Measurements from ENCODE around the gene ANTXR1. TPM values are rescaled to one million over a fixed set of nuclear protein-coding genes. Genes with fewer than 3 reads are reported as not detected.

The ANTXR1 gene
- total and polyA plus RNA-seq, 2 experiments from 2014 or later = 128 to 191 TPM

DNA sequence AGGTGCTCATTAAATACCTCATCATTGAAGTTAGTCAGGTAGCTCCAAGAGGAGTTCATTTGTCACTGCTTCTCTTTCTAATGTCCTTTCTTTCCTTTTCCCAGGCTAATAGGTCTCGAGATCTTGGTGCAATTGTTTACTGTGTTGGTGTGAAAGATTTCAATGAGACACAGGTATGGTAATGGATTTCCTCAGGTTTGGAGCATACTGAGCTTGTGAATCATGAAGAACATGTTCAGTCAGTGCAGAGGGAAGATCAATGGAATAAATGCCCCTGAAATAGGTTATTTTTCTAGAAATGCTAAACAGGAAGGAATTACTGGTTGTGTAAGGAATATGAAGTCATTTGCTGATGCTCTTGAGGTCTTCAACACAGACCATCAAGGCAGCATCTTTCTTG, 62.5 kb downstream of the ANTXR1 start:
- WGBS, 2 experiments (ENCODE audit: low coverage in 1 of 2, low lambda C conversion rate in 2 of 2, missing lambda C conversion rate in 2 of 2) = 89 to 100% methylated on average over 1 of the region's 1 CpG
- Histone ChIP-seq H3K4me1 (ENCODE audit: insufficient read depth) (0 out of 2 replicates have a peak, but pooled peaks cover 8% of the 10 kb centered on the region), H3K36me3 (ENCODE audit: low read depth) (peaks cover 97% of the 10 kb centered on the region), H3K9ac (no peak overlapping the region), H3K9me2 (ENCODE audit: insufficient read depth) (no peaks in the 10 kb centered on the region), H3K27me3 (replicated peaks; ENCODE audit: insufficient read depth) (no peaks in the 10 kb centered on the region), H3F3A (ENCODE audit: insufficient read depth) (peaks cover 39% of the 10 kb centered on the region), H2AFZ (no peak overlapping the region), H3K4me2 (ENCODE audit: unreplicated experiment) (no peak overlapping the region), H3K4me3 (no peak overlapping the region), H3K79me2 (ENCODE audit: insufficient read depth) (0 out of 2 replicates have a peak, but pooled peaks cover 10% of the 10 kb centered on the region), H3K9me3 (ENCODE audit: low read depth) (no peaks in the 10 kb centered on the region), H3K27ac (no peak overlapping the region), H4K20me1 (ENCODE audit: insufficient read depth) (no peaks in the 10 kb centered on the region)
- in situ Hi-C loops (cut with MboI) = no loop called here
- no peak for DNase-seq
- TF ChIP-seq EZH2phosphoT487 (IDR thresholded peaks at IDR 0.05; ENCODE audit: insufficient read depth, low read depth) = no peak
- TF ChIP-seq EZH2 (IDR thresholded peaks at IDR 0.05; ENCODE audit: insufficient read depth, poor library complexity, severe bottlenecking) = no peak

DNA sequence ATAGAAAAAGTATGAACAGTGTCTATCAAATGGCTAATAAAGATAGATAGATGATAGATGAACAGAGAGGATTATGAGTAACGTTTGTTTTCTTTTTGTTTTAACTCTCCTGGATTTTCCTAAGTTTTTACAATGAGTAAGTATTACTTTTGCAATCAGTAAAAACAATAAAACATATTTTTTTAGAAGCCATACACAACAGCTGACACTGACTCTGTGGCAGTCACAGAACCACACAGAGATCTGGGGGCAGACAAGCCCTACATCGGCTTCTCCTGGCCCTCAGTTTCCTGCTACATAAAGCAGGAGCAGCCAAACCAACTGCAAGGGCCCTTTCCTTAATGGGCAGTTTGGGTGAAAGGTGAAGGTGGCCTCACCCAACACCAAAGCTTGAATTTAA, 63.6 kb downstream of the ANTXR1 start:
- H3K4me3 ChIP-seq = no peak overlapping the region
- H3K4me1 ChIP-seq (ENCODE audit: insufficient read depth) = 0 out of 2 replicates have a peak, but pooled peaks cover 8% of the 10 kb centered on the region
- 79 to 81% methylated on average over 2 of the region's 2 CpGs for WGBS, 2 experiments (ENCODE audit: low coverage in 1 of 2, low lambda C conversion rate in 2 of 2, missing lambda C conversion rate in 2 of 2)
- H3K9ac ChIP-seq = no peak overlapping the region
- H3K27ac ChIP-seq = no peak overlapping the region
- H3F3A ChIP-seq (ENCODE audit: insufficient read depth) = peaks cover 47% of the 10 kb centered on the region
- no peak for TF ChIP-seq EZH2 (IDR thresholded peaks at IDR 0.05; ENCODE audit: insufficient read depth, poor library complexity, severe bottlenecking)
- no peak overlapping the region for H3K4me2 ChIP-seq (ENCODE audit: unreplicated experiment)
- H3K9me3 ChIP-seq (ENCODE audit: low read depth) = no peaks in the 10 kb centered on the region
- H3K9me2 ChIP-seq (ENCODE audit: insufficient read depth) = no peaks in the 10 kb centered on the region
- peaks cover 99% of the 10 kb centered on the region for H3K36me3 ChIP-seq (ENCODE audit: low read depth)
- in situ Hi-C loops (cut with MboI) = no loop called here
- no peak overlapping the region for H2AFZ ChIP-seq
- DNase-seq = no peak
- H3K79me2 ChIP-seq (ENCODE audit: insufficient read depth) = 0 out of 2 replicates have a peak, but pooled peaks cover 2% of the 10 kb centered on the region
- no peaks in the 10 kb centered on the region for H4K20me1 ChIP-seq (ENCODE audit: insufficient read depth)
- no peaks in the 10 kb centered on the region for H3K27me3 ChIP-seq (replicated peaks; ENCODE audit: insufficient read depth)

- no peaks in the 10 kb centered on the region for H3K9me3 ChIP-seq (ENCODE audit: low read depth)
- 71 to 84% methylated on average over 10 of the region's 10 CpGs for WGBS, 2 experiments (ENCODE audit: low coverage in 1 of 2, low lambda C conversion rate in 2 of 2, missing lambda C conversion rate in 2 of 2)
- no peaks in the 10 kb centered on the region for H3K27me3 ChIP-seq (replicated peaks; ENCODE audit: insufficient read depth)
- H3K4me2 ChIP-seq (ENCODE audit: unreplicated experiment) = no peak overlapping the region
- H3F3A ChIP-seq (ENCODE audit: insufficient read depth) = peaks cover 53% of the 10 kb centered on the region
- H3K4me3 ChIP-seq = no peak overlapping the region
- no peaks in the 10 kb centered on the region for H3K79me2 ChIP-seq (ENCODE audit: insufficient read depth)
- peaks cover 97% of the 10 kb centered on the region for H3K36me3 ChIP-seq (ENCODE audit: low read depth)
- H3K27ac ChIP-seq = no peak overlapping the region
- no peaks in the 10 kb centered on the region for H4K20me1 ChIP-seq (ENCODE audit: insufficient read depth)
- in situ Hi-C loops (cut with MboI) = no loop called here
- H2AFZ ChIP-seq = no peak overlapping the region
- no peak overlapping the region for H3K9ac ChIP-seq
- peaks cover 8% of the 10 kb centered on the region; the same call in 1 of the 2 replicates for H3K4me1 ChIP-seq (ENCODE audit: insufficient read depth)
- TF ChIP-seq EZH2 (IDR thresholded peaks at IDR 0.05; ENCODE audit: insufficient read depth, poor library complexity, severe bottlenecking) = no peak
- no peak for TF ChIP-seq EZH2phosphoT487 (IDR thresholded peaks at IDR 0.05; ENCODE audit: insufficient read depth, low read depth)
- no peaks in the 10 kb centered on the region for H3K9me2 ChIP-seq (ENCODE audit: insufficient read depth)
- DNase-seq = no peak
Measured at GRCh38 chr2:69077252-69077950, 64.4 kb downstream of the ANTXR1 start.

GRCh38 chr2:69080071-69080470, 67.1 kb downstream of the ANTXR1 start:
- H3K9me2 ChIP-seq (ENCODE audit: insufficient read depth) = no peaks in the 10 kb centered on the region
- no peaks in the 10 kb centered on the region for H3K9me3 ChIP-seq (ENCODE audit: low read depth)
- peaks cover 16% of the 10 kb centered on the region for H3K4me1 ChIP-seq (ENCODE audit: insufficient read depth)
- no peaks in the 10 kb centered on the region for H3K27me3 ChIP-seq (replicated peaks; ENCODE audit: insufficient read depth)
- no peak overlapping the region for H3K9ac ChIP-seq
- H3K27ac ChIP-seq = no peak overlapping the region
- H2AFZ ChIP-seq = no peak overlapping the region
- peaks cover 81% of the 10 kb centered on the region for H3K36me3 ChIP-seq (ENCODE audit: low read depth)
- DNase-seq = no peak
- no peaks in the 10 kb centered on the region for H3K79me2 ChIP-seq (ENCODE audit: insufficient read depth)
- in situ Hi-C loops (cut with MboI) = no loop called here
- no peak overlapping the region for H3K4me2 ChIP-seq (ENCODE audit: unreplicated experiment)
- H3F3A ChIP-seq (ENCODE audit: insufficient read depth) = peaks cover 55% of the 10 kb centered on the region
- 78 to 82% methylated on average over 4 of the region's 4 CpGs for WGBS, 2 experiments (ENCODE audit: low coverage in 1 of 2, low lambda C conversion rate in 2 of 2, missing lambda C conversion rate in 2 of 2)
- H4K20me1 ChIP-seq (ENCODE audit: insufficient read depth) = no peaks in the 10 kb centered on the region
- no peak overlapping the region for H3K4me3 ChIP-seq
- TF ChIP-seq EZH2phosphoT487 (IDR thresholded peaks at IDR 0.05; ENCODE audit: insufficient read depth, low read depth) (no peak), EZH2 (IDR thresholded peaks at IDR 0.05; ENCODE audit: insufficient read depth, poor library complexity, severe bottlenecking) (no peak)
